ENCODE measurements around the gene EDA. TPM values are rescaled to one million over a fixed set of nuclear protein-coding genes. Genes with fewer than 3 reads are reported as not detected.

The EDA gene
- total and polyA plus RNA-seq, 2 of the 13 experiments (the other 11 are each of a cell fraction or from before 2014, with no cell fraction given), result 8.8 to 11.2 TPM

DNA sequence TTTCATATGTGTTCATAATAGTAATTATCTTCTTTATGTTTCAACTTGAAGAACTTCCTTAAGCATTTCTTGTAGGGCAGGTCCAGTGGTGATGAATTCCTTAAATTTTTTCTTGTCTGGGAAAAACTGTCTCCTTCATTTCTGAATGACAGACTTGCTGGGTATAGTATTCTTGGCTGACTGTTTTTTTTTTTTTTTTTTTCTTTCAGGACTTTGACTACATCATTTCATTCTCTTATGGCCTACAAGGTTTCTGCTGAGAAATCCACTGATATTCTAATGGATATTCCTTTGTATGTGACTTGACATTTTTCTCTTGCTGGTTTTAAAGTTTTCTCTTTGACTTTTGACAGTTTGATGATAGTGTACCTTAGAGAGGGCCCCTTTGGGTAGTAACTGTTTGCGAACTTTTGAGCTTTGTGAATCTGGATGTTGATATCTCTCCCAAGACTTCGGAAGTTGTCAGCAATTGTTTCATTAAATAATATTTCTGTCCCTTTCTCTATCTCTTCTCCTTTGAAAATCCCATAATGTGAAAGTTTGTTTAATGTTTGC, 54.2 kb downstream of the EDA start (continued):
- TF ChIP-seq, protein P1, sequence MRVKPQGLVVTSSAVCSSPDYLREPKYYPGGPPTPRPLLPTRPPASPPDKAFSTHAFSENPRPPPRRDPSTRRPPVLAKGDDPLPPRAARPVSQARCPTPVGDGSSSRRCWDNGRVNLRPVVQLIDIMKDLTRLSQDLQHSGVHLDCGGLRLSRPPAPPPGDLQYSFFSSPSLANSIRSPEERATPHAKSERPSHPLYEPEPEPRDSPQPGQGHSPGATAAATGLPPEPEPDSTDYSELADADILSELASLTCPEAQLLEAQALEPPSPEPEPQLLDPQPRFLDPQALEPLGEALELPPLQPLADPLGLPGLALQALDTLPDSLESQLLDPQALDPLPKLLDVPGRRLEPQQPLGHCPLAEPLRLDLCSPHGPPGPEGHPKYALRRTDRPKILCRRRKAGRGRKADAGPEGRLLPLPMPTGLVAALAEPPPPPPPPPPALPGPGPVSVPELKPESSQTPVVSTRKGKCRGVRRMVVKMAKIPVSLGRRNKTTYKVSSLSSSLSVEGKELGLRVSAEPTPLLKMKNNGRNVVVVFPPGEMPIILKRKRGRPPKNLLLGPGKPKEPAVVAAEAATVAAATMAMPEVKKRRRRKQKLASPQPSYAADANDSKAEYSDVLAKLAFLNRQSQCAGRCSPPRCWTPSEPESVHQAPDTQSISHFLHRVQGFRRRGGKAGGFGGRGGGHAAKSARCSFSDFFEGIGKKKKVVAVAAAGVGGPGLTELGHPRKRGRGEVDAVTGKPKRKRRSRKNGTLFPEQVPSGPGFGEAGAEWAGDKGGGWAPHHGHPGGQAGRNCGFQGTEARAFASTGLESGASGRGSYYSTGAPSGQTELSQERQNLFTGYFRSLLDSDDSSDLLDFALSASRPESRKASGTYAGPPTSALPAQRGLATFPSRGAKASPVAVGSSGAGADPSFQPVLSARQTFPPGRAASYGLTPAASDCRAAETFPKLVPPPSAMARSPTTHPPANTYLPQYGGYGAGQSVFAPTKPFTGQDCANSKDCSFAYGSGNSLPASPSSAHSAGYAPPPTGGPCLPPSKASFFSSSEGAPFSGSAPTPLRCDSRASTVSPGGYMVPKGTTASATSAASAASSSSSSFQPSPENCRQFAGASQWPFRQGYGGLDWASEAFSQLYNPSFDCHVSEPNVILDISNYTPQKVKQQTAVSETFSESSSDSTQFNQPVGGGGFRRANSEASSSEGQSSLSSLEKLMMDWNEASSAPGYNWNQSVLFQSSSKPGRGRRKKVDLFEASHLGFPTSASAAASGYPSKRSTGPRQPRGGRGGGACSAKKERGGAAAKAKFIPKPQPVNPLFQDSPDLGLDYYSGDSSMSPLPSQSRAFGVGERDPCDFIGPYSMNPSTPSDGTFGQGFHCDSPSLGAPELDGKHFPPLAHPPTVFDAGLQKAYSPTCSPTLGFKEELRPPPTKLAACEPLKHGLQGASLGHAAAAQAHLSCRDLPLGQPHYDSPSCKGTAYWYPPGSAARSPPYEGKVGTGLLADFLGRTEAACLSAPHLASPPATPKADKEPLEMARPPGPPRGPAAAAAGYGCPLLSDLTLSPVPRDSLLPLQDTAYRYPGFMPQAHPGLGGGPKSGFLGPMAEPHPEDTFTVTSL (CRISPR knock-in tag; IDR thresholded peaks at IDR 0.05; ENCODE audit: borderline replicate concordance), result no peak
- TF ChIP-seq, protein P2, sequence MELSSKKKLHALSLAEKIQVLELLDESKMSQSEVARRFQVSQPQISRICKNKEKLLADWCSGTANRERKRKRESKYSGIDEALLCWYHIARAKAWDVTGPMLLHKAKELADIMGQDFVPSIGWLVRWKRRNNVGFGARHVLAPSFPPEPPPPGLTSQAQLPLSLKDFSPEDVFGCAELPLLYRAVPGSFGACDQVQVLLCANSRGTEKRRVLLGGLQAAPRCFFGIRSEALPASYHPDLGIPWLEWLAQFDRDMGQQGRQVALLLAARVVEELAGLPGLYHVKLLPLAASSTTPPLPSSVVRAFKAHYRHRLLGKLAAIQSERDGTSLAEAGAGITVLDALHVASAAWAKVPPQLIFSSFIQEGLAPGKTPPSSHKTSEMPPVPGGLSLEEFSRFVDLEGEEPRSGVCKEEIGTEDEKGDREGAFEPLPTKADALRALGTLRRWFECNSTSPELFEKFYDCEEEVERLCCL (CRISPR knock-in tag; IDR thresholded peaks at IDR 0.05; ENCODE audit: borderline replicate concordance), result no peak

DNA sequence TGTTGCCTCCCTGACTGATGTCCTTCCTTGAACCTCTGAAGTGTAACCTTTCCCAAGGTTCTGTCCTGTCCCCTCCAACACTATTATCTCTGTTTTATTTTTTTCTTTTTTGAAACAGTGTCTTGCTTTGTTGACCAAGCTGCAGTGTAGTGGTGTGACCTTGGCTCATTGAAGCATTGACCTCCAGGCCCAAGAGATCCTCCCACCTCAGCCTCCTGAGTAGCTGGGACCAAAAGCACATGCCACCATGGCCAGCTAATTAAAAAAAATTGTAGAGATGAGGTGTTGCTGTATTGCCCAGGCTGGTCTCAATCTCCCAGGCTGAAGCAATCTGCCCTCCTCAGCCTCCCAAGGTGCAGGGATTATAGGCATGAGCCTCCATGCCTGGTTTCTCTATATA, 59.0 kb downstream of the EDA start:
- no peak for ATAC-seq
- Histone ChIP-seq H3K9ac (ENCODE audit: insufficient read depth, low read depth, low read length) (no peak overlapping the region), H3K36me3 (replicated peaks in 1 of 2; ENCODE audit: control insufficient read depth in 1 of 2, insufficient read depth in 2 of 2, low read length in 2 of 2) (no peaks in the 10 kb centered on the region), H3K4me2 (ENCODE audit: low read depth, low read length) (no peak overlapping the region), H3K79me2 (ENCODE audit: insufficient read depth, low read length) (peaks cover 2% of the 10 kb centered on the region), H3K27me3 (ENCODE audit: control insufficient read depth in 1 of 2, insufficient read depth in 2 of 2, low read length in 2 of 2) (no peaks in the 10 kb centered on the region), H3K27ac (ENCODE audit: extremely low read length, insufficient read depth, low read length) (no peak overlapping the region), H2AFZ (ENCODE audit: low read length) (no peak overlapping the region), H3K4me1 (ENCODE audit: insufficient read depth, low read length) (0 out of 2 replicates have a peak, but pooled peaks cover 5% of the 10 kb centered on the region), H3K9me3 (ENCODE audit: low read length) (peaks cover 15% of the 10 kb centered on the region; the same call in 1 of the 2 replicates), H3K4me3 (replicated peaks in 1 of 3; ENCODE audit: insufficient read depth in 1 of 3, low read depth in 2 of 3, low read length in 3 of 3) (no peak overlapping the region), H4K20me1 (ENCODE audit: insufficient read depth, low read length) (no peaks in the 10 kb centered on the region)
- FAIRE-seq, result no peak
- no TSS peak for BruUV-seq (replicated peaks)
- ChIA-PET POLR2A (no interaction called here), CTCF (ENCODE audit: low intra/inter-chr PET ratio, low total read pairs) (no interaction called here)
- TF ChIP-seq ISL2 (CRISPR knock-in tag; IDR thresholded peaks at IDR 0.05), result no peak
- TF ChIP-seq, protein P3, sequence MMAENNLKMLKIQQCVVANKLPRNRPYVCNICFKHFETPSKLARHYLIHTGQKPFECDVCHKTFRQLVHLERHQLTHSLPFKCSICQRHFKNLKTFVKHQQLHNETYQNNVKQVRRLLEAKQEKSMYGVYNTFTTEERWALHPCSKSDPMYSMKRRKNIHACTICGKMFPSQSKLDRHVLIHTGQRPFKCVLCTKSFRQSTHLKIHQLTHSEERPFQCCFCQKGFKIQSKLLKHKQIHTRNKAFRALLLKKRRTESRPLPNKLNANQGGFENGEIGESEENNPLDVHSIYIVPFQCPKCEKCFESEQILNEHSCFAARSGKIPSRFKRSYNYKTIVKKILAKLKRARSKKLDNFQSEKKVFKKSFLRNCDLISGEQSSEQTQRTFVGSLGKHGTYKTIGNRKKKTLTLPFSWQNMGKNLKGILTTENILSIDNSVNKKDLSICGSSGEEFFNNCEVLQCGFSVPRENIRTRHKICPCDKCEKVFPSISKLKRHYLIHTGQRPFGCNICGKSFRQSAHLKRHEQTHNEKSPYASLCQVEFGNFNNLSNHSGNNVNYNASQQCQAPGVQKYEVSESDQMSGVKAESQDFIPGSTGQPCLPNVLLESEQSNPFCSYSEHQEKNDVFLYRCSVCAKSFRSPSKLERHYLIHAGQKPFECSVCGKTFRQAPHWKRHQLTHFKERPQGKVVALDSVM (CRISPR knock-in tag; IDR thresholded peaks at IDR 0.05), result peak; percentile 91
- in situ Hi-C loops (cut with HindIII; ENCODE audit: extremely low pct_ligation_motif_present, low pct_unique_long_range_greater_than_20kb) (no loop called here), intact Hi-C loops (cut with micrococcal nuclease; ENCODE audit: unreplicated experiment) (no loop called here)
- no peak for DNase-seq (ENCODE audit: low spot score)
